ENCODE measurements around the gene OR10A4. TPM values are rescaled to one million over a fixed set of nuclear protein-coding genes. Genes with fewer than 3 reads are reported as not detected.
A peak's percentile ranks its signal among the peaks of the same experiment; 100 is the strongest.

Gene OR10A4
- total and polyA plus RNA-seq, 2 experiments from 2014 or later: not detected

GRCh38 chr11:6862961-6863360, 13.5 kb upstream of the OR10A4 start, which contains the start of gene OR10A2:
Gene OR10A2, plus strand, starts transcription at chr11:6863057. Its CDS starts 6,698 bp downstream, at chr11:6869755.
- Histone ChIP-seq H3K4me3 (no peak within 1 kb of the TSS), H3K4me2 (no peak within 1 kb of the TSS), H3K4me1 (ENCODE audit: insufficient read depth) (no peaks in the 10 kb centered on the region), H2AFZ (no peak within 1 kb of the TSS), H3K36me3 (replicated peaks; ENCODE audit: insufficient read depth, low read depth) (no peaks in the 10 kb centered on the region), H3K9me3 (ENCODE audit: low read depth) (no peaks in the 10 kb centered on the region), H3K9me2 (replicated peaks; ENCODE audit: insufficient read depth) (no peaks in the 10 kb centered on the region), H3K79me2 (no peaks in the 10 kb centered on the region), H4K20me1 (ENCODE audit: insufficient read depth, poor library complexity, severe bottlenecking) (no peaks in the 10 kb centered on the region), H3K27ac (no peak within 1 kb of the TSS), H3K27me3 (no peaks in the 10 kb centered on the region)
- DNase-seq (ENCODE audit: low spot score): peak; percentile 10
- TF ChIP-seq EZH2 (IDR thresholded peaks at IDR 0.05; ENCODE audit: borderline replicate concordance) (no peak), EZH2phosphoT487 (IDR thresholded peaks at IDR 0.05; ENCODE audit: low read depth, severe bottlenecking, unreplicated experiment) (no peak), CTCF (IDR thresholded peaks at IDR 0.05; ENCODE audit: poor library complexity) (no peak)
- WGBS (ENCODE audit: low lambda C conversion rate, missing lambda C conversion rate): 47% methylated on average over 1 of the region's 1 CpG

GRCh38 chr11:6864438-6864837, 12.0 kb upstream of the OR10A4 start:
- no peak overlapping the region for H3K4me3 ChIP-seq
- no peaks in the 10 kb centered on the region for H3K79me2 ChIP-seq
- H3K4me2 ChIP-seq: no peak overlapping the region
- TF ChIP-seq EZH2phosphoT487 (IDR thresholded peaks at IDR 0.05; ENCODE audit: low read depth, severe bottlenecking, unreplicated experiment): no peak
- no peak overlapping the region for H2AFZ ChIP-seq
- no peak overlapping the region for H3K27ac ChIP-seq
- H3K9me3 ChIP-seq (ENCODE audit: low read depth): no peaks in the 10 kb centered on the region
- no peaks in the 10 kb centered on the region for H3K27me3 ChIP-seq
- H4K20me1 ChIP-seq (ENCODE audit: insufficient read depth, poor library complexity, severe bottlenecking): no peaks in the 10 kb centered on the region
- no peaks in the 10 kb centered on the region for H3K9me2 ChIP-seq (replicated peaks; ENCODE audit: insufficient read depth)
- no peaks in the 10 kb centered on the region for H3K36me3 ChIP-seq (replicated peaks; ENCODE audit: insufficient read depth, low read depth)
- 100% methylated on average over 1 of the region's 1 CpG for WGBS (ENCODE audit: low lambda C conversion rate, missing lambda C conversion rate)
- DNase-seq (ENCODE audit: low spot score): no peak
- H3K4me1 ChIP-seq (ENCODE audit: insufficient read depth): no peaks in the 10 kb centered on the region

GRCh38 chr11:6871278-6871677, 5.1 kb upstream of the OR10A4 start:
- H3K4me1 ChIP-seq (ENCODE audit: insufficient read depth): no peaks in the 10 kb centered on the region
- no peak overlapping the region for H2AFZ ChIP-seq
- H4K20me1 ChIP-seq (ENCODE audit: insufficient read depth, poor library complexity, severe bottlenecking): no peaks in the 10 kb centered on the region
- DNase-seq (ENCODE audit: low spot score): no peak
- H3K27me3 ChIP-seq: no peaks in the 10 kb centered on the region
- no peaks in the 10 kb centered on the region for H3K9me3 ChIP-seq (ENCODE audit: low read depth)
- no peaks in the 10 kb centered on the region for H3K36me3 ChIP-seq (replicated peaks; ENCODE audit: insufficient read depth, low read depth)
- no peaks in the 10 kb centered on the region for H3K9me2 ChIP-seq (replicated peaks; ENCODE audit: insufficient read depth)
- 90% methylated on average over 1 of the region's 1 CpG for WGBS (ENCODE audit: low lambda C conversion rate, missing lambda C conversion rate)
- H3K79me2 ChIP-seq: no peaks in the 10 kb centered on the region
- TF ChIP-seq EZH2 (IDR thresholded peaks at IDR 0.05; ENCODE audit: borderline replicate concordance) (no peak), EZH2phosphoT487 (IDR thresholded peaks at IDR 0.05; ENCODE audit: low read depth, severe bottlenecking, unreplicated experiment) (no peak), CTCF (IDR thresholded peaks at IDR 0.05; ENCODE audit: poor library complexity) (no peak)
- H3K4me2 ChIP-seq: no peak overlapping the region
- no peak overlapping the region for H3K4me3 ChIP-seq
- no peak overlapping the region for H3K27ac ChIP-seq

- Histone ChIP-seq H2AFZ (no peak overlapping the region), H3K27me3 (no peaks in the 10 kb centered on the region), H3K9me3 (ENCODE audit: low read depth) (no peaks in the 10 kb centered on the region), H4K20me1 (ENCODE audit: insufficient read depth, poor library complexity, severe bottlenecking) (no peaks in the 10 kb centered on the region), H3K36me3 (replicated peaks; ENCODE audit: insufficient read depth, low read depth) (no peaks in the 10 kb centered on the region), H3K4me3 (no peak overlapping the region), H3K27ac (no peak overlapping the region), H3K79me2 (no peaks in the 10 kb centered on the region), H3K9me2 (replicated peaks; ENCODE audit: insufficient read depth) (no peaks in the 10 kb centered on the region), H3K4me1 (ENCODE audit: insufficient read depth) (no peaks in the 10 kb centered on the region), H3K4me2 (no peak overlapping the region)
- TF ChIP-seq EZH2phosphoT487 (IDR thresholded peaks at IDR 0.05; ENCODE audit: low read depth, severe bottlenecking, unreplicated experiment) (no peak), EZH2 (IDR thresholded peaks at IDR 0.05; ENCODE audit: borderline replicate concordance) (no peak), CTCF (IDR thresholded peaks at IDR 0.05; ENCODE audit: poor library complexity) (no peak)
- WGBS (ENCODE audit: low lambda C conversion rate, missing lambda C conversion rate): 89% methylated on average over 2 of the region's 2 CpGs
- DNase-seq (ENCODE audit: low spot score): no peak
Observed at GRCh38 chr11:6875761-6876160, 664 bp upstream of the OR10A4 start.
